Bronchial epithelial cell (primary cell): Measurements from ENCODE around the gene ZNF496. TPM values are rescaled to one million over a fixed set of nuclear protein-coding genes. Genes with fewer than 3 reads are reported as not detected.
"Not testable (repeated sequence)": the region's sequence is repeated elsewhere in the genome, so short reads cannot be mapped to it uniquely, and the experiment has no call there.

Source experiments
- DNase-seq: peaks from one replicate; pipeline ENCODE4 v3.0.0-alpha.2; 2010; ENCODE audit warnings: low read depth
- FAIRE-seq: peaks from 2 replicates; lab custom pipeline; 2011; peaks lifted over from hg19 to GRCh38; lab: Jason Lieb, UNC
- H3K27me3 ChIP-seq: 2 replicates; pipeline ENCODE4 v1.5.1; 2011; ENCODE audit warnings: low read length; ENCODE audit not compliant: control insufficient read depth, insufficient read depth
- H3K36me3 ChIP-seq: 2 replicates; pipeline ENCODE4 v1.5.1; 2011; ENCODE audit warnings: low read length; ENCODE audit not compliant: control insufficient read depth, insufficient read depth
- H3K4me3 ChIP-seq: 2 replicates; pipeline ENCODE4 v1.5.1; 2011; ENCODE audit warnings: mild to moderate bottlenecking, low read depth, low read length, control low read depth
- total RNA-seq: library from RNA; depleted of rRNA; stranded (reverse); fragments of >200 nt; gene quantifications from 2 replicates; pipeline ENCODE4 v1.2.1, GENCODE V29; 2014
- TF ChIP-seq, protein P1 (sequence below): IDR thresholded peaks from 2 replicates; pipeline ENCODE4 v1.5.1; 2011; ENCODE audit warnings: mild to moderate bottlenecking, moderate library complexity, low read length, control low read depth, inconsistent platforms; ENCODE audit not compliant: insufficient read depth, severe bottlenecking

Gene ZNF496
- total RNA-seq, 1 donor from 2014 or later: 9.5 TPM

- Histone ChIP-seq H3K4me3 (no peak overlapping the region), H3K36me3 (no peaks in the 10 kb centered on the region), H3K27me3 (no peaks in the 10 kb centered on the region)
- no peak for FAIRE-seq
- no peak for DNase-seq
- TF ChIP-seq, protein P1, sequence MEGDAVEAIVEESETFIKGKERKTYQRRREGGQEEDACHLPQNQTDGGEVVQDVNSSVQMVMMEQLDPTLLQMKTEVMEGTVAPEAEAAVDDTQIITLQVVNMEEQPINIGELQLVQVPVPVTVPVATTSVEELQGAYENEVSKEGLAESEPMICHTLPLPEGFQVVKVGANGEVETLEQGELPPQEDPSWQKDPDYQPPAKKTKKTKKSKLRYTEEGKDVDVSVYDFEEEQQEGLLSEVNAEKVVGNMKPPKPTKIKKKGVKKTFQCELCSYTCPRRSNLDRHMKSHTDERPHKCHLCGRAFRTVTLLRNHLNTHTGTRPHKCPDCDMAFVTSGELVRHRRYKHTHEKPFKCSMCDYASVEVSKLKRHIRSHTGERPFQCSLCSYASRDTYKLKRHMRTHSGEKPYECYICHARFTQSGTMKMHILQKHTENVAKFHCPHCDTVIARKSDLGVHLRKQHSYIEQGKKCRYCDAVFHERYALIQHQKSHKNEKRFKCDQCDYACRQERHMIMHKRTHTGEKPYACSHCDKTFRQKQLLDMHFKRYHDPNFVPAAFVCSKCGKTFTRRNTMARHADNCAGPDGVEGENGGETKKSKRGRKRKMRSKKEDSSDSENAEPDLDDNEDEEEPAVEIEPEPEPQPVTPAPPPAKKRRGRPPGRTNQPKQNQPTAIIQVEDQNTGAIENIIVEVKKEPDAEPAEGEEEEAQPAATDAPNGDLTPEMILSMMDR: no peak
Observed at GRCh38 chr1:247291833-247292561, 39.7 kb downstream of the ZNF496 start.

- no peak for FAIRE-seq
- no peak for DNase-seq
- Histone ChIP-seq H3K36me3 (no peaks in the 10 kb centered on the region), H3K27me3 (no peaks in the 10 kb centered on the region), H3K4me3 (no peak overlapping the region)
- TF ChIP-seq, protein P1: no peak
Observed at GRCh38 chr1:247291161-247291560, 40.5 kb downstream of the ZNF496 start.

DNA sequence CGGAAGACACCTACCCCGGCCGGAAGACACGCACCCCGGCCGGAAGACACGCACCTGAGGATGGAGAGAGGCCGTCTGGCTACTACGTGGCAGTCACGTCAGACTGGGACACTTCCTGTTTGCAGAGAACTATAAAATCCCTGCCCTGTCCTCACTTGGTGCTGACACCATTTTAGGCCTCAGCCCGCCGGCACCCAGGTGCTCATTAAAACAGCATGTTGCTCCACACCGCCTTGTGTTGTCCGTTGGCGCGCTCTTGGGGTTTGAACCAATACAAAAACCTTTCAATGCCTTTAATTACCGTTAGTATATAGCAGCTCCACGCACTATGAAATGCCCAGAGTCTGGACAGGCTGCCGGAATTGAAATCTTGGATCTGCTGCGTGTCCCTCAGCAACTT lies 41.1 kb downstream of the ZNF496 start:
- no peak overlapping the region for H3K4me3 ChIP-seq
- no peaks in the 10 kb centered on the region for H3K27me3 ChIP-seq
- TF ChIP-seq, protein P1: no peak
- no peaks in the 10 kb centered on the region for H3K36me3 ChIP-seq
- no peak for DNase-seq
- FAIRE-seq: no peak

GRCh38 chr1:247289274-247289892 lies 42.3 kb downstream of the ZNF496 start:
- not testable (repeated sequence) for FAIRE-seq, H3K36me3 ChIP-seq, H3K27me3 ChIP-seq, H3K4me3 ChIP-seq, DNase-seq

GRCh38 chr1:247288341-247288740 lies 43.3 kb downstream of the ZNF496 start:
- no peak for FAIRE-seq

DNA sequence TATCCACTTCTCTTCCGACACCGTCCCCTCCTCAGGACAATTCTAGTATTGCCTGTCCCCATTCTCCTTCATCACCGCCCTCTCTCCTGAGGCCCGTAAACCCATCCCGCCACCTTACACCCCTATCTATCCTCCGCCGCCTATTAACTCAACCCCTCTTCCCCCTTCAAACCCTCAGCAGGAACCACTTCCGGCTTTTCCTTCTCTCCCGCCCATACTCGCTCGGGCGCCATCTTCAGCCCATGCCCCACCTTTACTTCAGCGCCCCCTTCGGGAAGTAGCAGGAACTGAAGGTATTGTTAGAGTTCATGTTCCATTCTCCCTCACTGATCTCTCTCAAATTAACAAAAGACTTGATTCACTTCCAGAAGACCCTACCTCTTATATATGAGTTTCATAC lies 44.2 kb downstream of the ZNF496 start:
- TF ChIP-seq, protein P1: no peak
- no peak for DNase-seq
- Histone ChIP-seq H3K27me3 (no peaks in the 10 kb centered on the region), H3K36me3 (no peaks in the 10 kb centered on the region), H3K4me3 (no peak overlapping the region)
- FAIRE-seq: no peak

More at GRCh38 chr1:247288341-247288740, 43.3 kb downstream of the ZNF496 start:
- Histone ChIP-seq H3K36me3 (no peaks in the 10 kb centered on the region), H3K4me3 (no peak overlapping the region), H3K27me3 (no peaks in the 10 kb centered on the region)
- no peak for DNase-seq
- TF ChIP-seq, protein P1: no peak
